GM19324 (cell line): Measurements from ENCODE around the gene SLC31A1.
A peak's percentile ranks its signal among the peaks of the same experiment; 100 is the strongest.

ENCODE experiments used
- ATAC-seq: cut with Tn5 transposase; IDR thresholded peaks from one replicate; pipeline ENCODE4 v1.9.1; 2021; ENCODE audit warnings: mild to moderate bottlenecking, moderate library complexity; ENCODE audit not compliant: unreplicated experiment, low FRiP score

Gene SLC31A1

DNA sequence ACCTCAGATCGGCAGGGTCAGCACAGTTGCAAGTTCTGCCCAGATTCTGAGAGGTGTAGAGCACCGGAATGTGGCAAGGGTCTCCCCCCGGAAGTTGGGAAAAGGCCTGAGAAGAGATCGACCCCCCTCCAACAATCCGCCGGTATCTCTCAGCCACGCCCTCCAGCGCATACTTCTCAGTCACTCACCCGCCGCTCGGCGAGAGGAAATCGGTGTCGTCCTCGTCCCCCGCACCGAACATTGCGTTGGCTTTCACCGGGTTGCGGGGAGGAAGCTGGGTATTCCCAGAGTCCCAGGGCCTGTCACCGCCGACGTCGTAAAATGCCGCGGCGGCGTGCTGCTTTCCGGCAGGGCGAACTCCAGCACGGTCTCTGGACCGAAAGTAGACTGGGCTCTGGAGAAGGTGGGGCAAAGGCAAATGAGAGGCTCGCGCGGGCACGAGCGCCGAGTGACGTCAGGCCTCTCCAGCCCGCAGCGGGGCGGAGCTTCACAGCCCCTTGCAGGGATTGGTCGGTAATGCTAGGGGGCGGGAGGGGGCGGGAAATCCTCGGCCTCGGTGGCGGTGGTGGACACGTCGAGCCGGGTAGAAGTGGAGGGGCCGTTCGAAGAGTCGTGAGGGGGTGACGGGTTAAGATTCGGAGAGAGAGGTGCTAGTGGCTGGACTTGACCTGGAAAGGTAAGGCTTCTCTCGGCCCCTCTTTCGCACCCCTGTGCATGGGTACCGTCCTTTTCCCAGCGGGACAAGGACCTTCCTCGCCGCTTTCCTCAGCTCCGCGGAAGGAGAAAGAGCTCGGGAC, at the start of gene SLC31A1, which contains the start of gene FKBP15:
Gene SLC31A1 (plus strand): TSS at position 542 of the 797 bp plus-strand sequence. CDS start 34,605 bp downstream, outside the sequence.
Gene FKBP15 (minus strand): TSS at position 275 of the 797 bp plus-strand sequence. CDS start 34 bp downstream, at position 241.
- peak; percentile 95 for ATAC-seq

DNA sequence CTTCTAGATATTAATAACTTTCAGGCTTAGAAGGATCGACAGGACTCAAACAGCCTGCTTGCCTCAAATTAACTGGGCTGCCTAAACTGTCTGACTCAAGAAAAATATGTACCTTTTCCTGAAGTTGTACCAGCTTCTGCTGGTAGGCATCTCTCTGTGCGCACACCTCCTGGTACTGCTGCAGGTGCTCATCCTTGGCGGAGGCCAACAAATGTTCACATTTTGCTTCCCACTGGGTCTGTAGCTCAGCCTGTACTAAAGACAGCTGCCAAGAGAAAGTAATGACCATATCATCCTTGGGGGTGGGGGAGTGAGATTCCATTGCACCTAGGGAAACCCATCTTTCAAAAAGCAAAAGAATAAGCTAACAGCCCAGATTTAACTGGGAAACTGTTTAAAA, 48.0 kb upstream of the SLC31A1 start:
- ATAC-seq: no peak

DNA sequence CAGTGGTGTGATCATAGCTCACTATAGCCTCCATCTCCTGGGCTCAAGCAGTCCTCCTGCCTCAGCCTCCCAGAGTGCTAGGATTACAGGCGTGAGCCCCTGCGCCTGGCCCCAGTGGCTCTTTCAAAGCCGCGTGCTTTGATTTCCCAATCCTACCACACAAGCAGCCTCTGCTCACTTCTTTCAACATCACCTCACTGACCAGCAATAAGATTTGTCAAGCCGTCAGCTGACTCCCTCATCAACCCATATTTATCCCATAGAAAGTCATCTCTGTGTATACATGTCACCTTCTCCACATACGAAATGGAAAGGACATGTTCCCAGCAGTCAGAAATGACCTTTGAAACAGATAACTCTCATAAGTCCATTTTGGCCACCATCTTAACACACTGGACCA, 44.5 kb upstream of the SLC31A1 start:
- ATAC-seq: no peak

DNA sequence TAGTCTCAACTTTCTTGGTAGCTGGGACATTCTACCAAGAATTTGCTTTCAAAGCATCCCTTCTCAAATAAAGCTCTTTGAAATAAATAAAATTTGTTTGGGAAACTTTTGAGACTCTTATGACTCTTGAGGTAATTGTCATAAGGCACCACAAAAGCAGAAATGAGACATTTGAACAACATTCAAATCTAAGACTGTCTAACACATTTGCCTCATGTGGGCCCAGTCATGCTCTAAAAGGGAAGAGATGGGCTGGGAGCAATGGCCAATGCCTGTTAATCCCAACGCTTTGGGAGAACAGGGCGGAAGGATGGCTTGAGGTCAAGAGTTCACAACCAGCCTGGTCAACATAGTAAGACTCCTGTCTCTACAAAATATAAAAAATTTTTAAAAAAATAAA, 44.1 kb upstream of the SLC31A1 start:
- ATAC-seq: no peak

DNA sequence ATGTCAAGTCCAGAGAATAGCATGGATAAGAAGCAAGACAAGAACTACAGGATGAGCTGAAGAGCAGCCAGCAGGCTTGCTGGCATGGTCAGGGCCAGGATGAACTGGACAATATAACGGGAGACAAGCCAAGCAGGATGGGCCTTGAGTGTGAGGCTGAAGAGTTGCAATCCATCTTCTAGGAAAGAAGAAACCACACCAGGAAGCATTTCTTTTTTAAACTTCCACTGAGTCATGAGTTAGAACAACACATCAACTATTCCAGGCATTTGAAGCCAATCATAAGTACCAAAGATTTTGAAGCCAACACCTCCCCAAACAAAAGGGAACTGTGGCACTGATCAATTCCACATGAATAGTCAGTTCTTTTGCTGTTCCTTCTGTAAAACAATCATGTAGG, 43.3 kb upstream of the SLC31A1 start:
- no peak for ATAC-seq

DNA sequence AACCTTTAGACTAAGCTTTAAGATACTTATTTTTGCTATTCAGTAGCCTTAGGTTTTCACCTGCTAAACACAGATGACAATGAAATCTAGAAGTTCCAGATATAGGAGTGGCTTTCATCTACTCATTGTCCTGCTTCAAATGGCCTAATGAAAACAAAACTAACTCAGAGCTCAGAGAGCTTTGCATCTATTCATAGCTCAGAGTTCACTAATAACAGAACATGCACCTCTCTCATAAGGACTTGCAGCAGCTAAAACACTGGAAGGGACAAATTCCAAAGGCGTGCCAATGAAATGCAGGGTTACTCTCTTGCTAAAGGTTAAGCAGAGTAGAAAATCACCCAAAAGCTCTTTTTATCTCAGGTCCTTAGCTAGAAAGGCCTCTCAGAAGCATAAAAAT, 41.5 kb upstream of the SLC31A1 start:
- peak; percentile 49 for ATAC-seq

DNA sequence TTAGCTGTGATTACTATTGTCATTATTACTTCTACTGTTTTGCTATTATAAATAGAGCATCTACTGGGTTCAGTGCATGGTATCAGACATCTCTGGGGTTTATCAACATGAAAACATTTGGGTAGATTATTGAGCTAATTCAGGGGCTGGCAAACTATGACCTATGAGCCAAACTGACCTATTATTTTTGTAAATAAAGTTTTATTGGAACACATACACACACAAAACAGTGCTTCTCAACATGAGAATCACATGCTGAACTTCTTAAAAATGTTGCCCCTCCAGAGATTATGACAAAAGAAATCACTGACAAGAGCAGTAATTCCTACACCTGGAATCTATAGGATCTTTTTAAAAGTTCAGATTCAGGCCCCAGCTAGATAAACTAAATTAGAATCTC, 40.2 kb upstream of the SLC31A1 start:
- ATAC-seq: no peak

DNA sequence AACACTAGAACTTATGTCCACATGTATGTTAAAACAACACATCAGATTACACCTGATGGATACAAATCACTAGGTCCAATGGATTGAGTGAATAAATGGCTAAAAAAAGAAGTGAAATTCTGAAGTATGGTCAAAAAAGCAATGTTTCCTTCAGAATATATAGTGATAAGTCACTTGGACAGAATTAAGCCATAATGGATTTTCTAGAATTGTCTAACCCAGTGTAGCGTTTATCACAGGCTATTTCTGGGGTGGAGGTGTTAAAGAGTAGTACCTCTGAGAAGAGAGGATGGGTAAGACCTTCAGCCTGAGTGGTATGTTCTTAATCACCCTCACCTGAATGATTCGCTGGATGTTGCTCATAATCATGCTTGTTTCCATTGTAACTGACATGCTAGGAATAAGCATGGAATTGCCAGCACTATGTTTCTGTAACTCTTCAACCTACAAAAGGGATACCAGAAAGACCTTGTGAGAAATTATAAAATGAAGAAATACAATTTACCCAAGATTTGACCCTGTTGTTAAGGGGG, 37.3 kb upstream of the SLC31A1 start:
- no peak for ATAC-seq

DNA sequence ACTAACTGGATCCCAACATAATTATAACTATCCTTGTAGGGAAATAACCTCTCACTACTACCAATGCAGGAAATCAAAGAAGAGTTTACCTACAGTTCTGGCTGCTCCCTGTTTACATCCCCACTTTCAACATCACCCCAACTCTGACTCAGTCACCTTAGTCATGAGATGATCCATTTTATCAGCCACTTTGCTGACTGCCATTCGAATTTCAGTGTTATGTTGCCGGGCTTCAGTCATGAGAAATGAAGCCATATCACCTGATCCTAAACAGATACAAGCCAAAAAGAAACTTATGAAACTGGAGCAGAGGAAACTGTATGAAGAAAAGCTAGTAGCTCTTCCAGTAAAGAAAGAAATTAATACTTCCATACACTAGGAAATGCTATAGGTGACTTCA, 36.8 kb upstream of the SLC31A1 start:
- ATAC-seq: no peak

DNA sequence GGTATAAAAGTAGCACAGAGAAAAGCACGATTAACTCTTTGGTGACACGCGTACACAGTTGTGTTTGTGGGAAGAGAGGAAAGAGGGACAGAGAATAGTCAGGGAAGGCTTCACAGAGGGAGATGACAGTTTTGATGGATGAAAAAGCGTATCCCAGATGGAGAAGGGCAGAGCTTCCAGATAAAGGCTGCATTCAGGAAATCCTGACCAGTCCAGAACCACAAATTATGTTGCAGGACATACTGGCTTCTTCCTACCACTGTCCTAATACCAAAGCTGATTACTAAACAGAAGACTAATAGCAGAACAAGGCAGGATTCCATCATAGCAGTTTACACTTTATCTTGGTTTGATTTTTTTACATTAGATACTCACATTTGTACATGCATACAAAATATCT, 36.1 kb upstream of the SLC31A1 start:
- ATAC-seq: no peak

DNA sequence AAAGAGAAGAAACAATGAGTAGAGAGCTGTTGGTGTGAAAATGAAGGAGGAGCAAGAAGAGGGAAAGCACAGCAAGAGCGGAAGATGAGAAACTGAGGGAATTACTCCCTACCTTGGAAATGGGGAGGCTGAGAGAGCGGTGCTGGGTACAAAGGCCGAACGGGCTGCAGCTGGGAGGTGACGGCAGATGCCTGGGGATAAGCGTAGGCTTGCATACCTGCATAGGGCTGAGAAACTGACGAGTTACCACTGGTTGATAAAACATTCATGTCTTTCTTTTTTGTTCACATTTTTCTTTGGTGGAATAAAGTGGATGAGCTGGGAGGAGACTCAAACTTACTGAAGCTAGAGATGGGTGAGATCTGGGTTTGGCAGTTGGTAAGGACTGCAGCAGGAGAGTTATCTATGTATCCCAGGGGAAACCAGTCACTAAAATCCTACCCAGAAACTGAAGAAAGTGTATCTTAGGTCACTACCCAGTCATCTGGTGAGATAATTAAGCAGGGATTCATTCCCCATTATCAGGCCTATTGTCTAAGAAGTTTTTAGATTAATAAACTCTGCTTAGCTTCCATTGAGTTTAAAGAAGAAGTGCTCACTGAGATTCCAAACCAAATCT, 35.1 kb upstream of the SLC31A1 start:
- ATAC-seq: no peak

DNA sequence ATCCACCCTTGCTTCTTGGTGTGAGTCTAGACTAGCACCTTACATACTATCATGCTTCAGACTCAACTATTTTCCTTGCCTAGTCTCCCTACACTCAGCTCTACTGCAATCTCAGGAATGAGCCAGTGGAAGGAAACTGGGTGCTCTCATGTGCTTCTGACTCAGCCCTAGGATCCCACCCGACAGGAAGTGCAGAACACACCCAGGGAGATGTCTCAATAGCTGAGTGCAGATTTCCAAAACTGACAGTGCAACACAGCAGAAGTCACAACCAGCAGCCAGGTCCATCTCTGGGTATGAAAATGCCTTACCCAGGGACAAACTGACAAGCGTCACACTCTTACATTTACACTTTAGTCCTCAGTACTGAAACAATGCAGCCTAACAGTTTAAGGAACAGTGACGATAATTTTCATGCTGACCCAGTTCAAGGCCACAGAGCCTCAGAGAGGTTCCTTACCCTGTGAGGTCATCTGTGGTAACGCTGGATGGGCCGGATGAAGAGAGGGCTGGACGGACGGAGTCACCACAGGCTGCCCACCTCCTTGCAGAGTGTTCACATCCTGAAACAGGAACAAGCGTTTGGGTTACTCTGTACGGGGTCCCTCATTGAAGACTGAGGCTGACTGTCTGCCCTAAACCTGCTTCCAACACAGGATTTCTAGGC, 33.3 kb upstream of the SLC31A1 start:
- no peak for ATAC-seq

DNA sequence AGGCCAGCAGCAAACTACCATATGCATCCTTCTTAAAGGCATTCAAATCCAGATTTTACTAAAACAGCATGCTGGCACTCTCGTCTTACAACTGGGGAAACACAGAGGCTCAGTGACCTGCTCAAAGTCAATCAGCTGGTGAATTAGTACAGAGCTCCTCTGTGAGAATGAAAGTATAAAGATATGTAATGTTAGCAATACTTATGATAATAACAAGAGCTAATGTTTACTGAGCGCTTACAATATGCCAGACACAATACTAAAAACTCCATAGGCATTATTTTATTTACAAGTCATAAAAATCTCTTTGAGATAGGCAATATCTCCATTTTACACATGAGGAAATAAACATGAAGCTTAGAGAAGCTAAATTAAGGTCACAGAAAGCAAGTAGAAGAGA, 28.9 kb upstream of the SLC31A1 start:
- no peak for ATAC-seq

DNA sequence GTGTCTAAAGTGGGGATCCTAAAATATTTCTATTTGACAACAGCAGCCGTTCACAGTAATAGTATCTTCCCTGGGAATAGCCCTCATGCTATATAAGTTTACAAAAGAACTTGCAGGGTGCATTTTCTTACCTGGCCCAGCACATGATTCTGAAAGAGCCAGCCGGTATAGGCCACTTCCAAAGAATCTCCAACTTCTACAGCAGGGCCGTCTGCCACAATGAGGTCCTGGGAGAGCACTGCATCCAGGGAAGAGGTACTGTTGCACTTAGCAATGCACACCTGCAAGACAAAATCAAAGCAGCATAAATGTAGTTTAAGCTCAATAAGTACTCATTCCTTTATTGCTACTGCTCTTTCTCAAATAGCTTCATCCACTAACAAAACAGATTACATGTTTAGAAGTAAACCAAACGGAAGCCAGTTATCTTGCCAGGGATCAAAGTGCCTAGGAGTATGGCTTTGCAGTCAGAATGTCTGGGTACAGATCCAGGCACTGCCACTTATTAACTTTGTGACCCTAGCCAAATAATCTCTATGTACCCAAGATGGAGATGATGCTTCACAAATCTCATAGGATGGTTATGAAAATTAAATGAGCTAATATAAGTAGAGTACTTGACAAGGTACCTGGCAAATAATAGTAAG, 21.5 kb upstream of the SLC31A1 start:
- no peak for ATAC-seq

DNA sequence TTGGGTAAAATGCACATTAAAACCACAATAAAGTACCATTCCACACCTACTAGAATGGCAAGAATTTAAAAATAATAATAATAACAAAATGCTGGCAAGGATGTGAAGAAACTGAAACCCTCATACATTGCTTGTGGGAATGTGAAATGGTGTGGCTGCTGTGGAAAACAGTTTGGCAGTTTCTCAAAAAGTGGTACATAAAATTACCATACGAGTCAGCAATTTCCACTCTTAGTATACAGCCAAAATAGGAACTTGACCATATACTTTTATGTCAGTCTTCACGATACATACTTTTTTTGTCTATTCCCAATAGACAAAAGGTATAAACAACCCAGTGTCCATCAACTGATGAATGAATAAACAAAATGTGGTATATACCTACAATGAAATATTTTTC, 15.9 kb upstream of the SLC31A1 start:
- no peak for ATAC-seq

DNA sequence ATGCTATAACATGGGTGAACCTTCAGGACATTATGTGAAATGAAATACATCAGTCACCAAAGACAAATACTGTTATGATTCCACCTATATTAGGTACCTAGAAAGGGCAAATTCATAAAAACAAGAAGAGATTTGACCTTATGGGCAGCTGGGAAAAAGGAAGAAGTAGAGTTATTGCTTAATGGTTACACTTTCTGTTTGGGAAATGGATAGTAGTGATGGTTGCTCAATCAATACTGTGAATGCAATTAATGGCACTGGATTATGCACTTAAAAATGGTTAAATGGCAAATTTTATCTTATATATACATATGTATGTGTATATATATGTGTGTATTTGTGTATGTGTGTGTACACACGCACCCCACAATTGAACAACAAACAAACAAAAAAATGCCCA, 15.5 kb upstream of the SLC31A1 start:
- no peak for ATAC-seq

DNA sequence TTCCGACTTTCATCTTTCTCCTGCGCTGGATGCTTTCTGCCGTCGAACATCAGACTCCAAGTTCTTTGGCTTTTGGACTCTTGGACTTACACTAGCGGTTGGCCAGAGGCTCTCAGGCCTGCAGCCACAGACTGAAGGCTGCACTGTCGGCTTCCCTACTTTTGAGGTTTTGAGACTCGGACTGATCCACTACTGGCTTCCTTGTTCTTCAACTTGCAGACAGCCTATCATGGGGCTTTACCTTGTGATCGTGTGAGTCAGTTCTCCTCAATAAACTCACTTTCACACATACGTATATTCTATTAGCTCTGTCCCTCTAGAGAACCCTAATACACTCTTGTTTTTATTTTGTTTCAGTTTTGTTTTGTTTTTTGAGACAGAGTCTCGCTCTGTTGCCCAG, 10.5 kb upstream of the SLC31A1 start:
- ATAC-seq: no peak

DNA sequence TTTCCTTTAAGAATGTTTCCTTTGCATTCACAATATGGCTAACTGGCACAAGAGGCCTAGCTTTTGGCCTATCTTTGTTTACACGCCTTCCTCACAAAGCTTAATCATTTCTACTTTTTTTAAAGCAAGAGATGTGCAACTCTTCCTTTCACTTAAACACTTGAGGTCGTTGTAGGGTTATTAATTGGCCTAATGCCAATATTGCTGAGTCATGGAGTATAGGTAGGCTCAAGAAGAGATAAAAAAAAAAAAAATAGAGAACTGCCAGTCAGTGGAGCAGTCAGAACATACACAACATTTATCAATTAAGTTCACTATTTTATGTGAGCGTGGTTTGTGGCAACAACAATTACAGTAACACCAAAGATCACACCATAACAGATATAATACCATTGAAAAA, 6.2 kb upstream of the SLC31A1 start:
- ATAC-seq: no peak

DNA sequence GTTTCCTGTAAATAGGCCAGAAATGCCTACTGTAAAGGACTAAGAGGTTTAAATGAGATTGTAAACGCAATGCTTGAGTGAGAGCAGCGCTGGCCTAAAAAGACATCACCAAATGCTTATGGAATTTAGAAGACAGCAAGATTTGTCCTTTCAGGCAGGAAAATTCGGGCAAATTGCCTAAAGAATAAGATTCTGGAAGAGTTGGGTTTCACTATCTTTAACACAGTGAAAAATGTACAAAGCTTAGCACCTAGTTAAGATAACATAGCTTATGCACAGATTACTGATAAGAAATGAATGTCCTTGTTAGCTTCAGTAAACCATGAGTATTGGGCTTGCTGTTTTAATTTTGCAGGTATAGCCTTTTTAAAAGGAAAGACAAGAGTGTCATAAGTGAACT, 4.9 kb upstream of the SLC31A1 start:
- ATAC-seq: no peak

DNA sequence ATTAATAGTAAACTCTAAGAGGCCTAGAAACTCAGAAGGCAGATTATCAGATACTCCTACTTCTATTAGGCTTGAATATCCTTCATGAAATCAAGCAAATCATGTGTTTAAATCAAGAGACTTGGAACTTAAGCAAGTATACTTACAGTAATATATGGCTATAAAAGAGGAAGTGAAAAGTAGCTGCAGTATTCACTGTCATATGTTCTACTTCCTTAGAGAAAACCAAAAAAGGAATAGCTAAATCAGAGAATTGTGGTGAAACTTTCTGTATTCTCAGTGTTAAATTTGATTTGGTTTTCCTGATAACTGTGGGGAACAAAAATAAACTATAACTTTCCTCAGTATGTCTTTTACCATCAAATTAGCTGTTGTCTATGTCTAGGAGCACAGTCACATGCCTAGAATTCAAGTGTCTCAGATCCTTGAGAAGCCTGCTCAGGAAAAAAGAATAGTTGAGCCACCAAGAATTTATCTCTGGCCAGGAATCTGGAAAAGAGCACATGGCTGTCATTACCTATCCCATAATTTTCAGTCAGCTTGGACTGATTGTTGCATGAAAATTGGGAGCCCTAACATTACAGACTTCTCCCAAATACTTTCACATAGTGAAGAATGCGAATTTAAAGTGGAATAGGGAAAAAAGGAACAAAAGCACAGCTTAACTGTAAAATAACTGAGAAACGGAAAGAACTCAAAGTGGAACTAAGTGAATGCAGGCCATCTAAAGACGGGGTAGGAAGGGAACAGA, 2.0 kb upstream of the SLC31A1 start:
- peak; percentile 31 for ATAC-seq
